Mesendoderm (in vitro differentiated cells): ENCODE measurements around the gene COL9A3.

ENCODE experiments used
- DNase-seq: peaks from one replicate; pipeline ENCODE4 v3.0.0; 2013
- H2AK5ac ChIP-seq: 2 replicates; pipeline ENCODE4 v1.6.1; 2013; ENCODE audit warnings: low read length, inconsistent platforms
- H2BK120ac ChIP-seq: 2 replicates; pipeline ENCODE4 v1.6.1; 2013; ENCODE audit warnings: low read depth, mild to moderate bottlenecking, low read length, moderate library complexity, mixed read lengths
- H2BK15ac ChIP-seq: replicated peaks from 2 replicates; pipeline ENCODE4 v1.6.1; 2013; ENCODE audit warnings: low read depth, mild to moderate bottlenecking, moderate library complexity
- H2BK5ac ChIP-seq: 2 replicates; pipeline ENCODE4 v1.6.1; 2013; ENCODE audit warnings: low read length, inconsistent platforms
- H3K18ac ChIP-seq: 2 replicates; pipeline ENCODE4 v1.6.1; 2013; ENCODE audit warnings: mild to moderate bottlenecking, low read length, mixed read lengths
- H3K23ac ChIP-seq: one replicate; pipeline ENCODE4 v1.6.1; 2013; ENCODE audit warnings: low read length
- H3K27ac ChIP-seq: 2 replicates; pipeline ENCODE4 v1.5.1; 2013; ENCODE audit warnings: low read depth, mild to moderate bottlenecking, inconsistent platforms, low read length, moderate library complexity
- H3K27me3 ChIP-seq: 2 replicates; pipeline ENCODE4 v1.6.1; 2013; ENCODE audit warnings: low read length, control low read depth, mild to moderate bottlenecking, inconsistent platforms; ENCODE audit not compliant: insufficient read depth, poor library complexity
- H3K36me3 ChIP-seq: 2 replicates; pipeline ENCODE4 v1.6.1; 2013; ENCODE audit warnings: low read length, inconsistent platforms; ENCODE audit not compliant: control insufficient read depth, insufficient read depth
- H3K4ac ChIP-seq: one replicate; pipeline ENCODE4 v1.6.1; 2013; ENCODE audit warnings: low read depth, mild to moderate bottlenecking, low read length, moderate library complexity
- H3K4me1 ChIP-seq: 2 replicates; pipeline ENCODE4 v1.6.1; 2013; ENCODE audit warnings: low read depth, low read length, inconsistent platforms; ENCODE audit not compliant: control insufficient read depth
- H3K4me2 ChIP-seq: 2 replicates; pipeline ENCODE4 v1.6.1; 2013; ENCODE audit warnings: low read length
- H3K4me3 ChIP-seq: 2 replicates; pipeline ENCODE4 v1.5.1; 2013; ENCODE audit warnings: mild to moderate bottlenecking, low read length
- H3K56ac ChIP-seq: one replicate; pipeline ENCODE4 v1.6.1; 2013; ENCODE audit warnings: low read length
- H3K79me1 ChIP-seq: 2 replicates; pipeline ENCODE4 v1.6.1; 2013; ENCODE audit warnings: low read length, inconsistent platforms
- H3K79me2 ChIP-seq: 2 replicates; pipeline ENCODE4 v1.6.1; 2013; ENCODE audit warnings: mild to moderate bottlenecking, low read length; ENCODE audit not compliant: control insufficient read depth, insufficient read depth
- H3K9ac ChIP-seq: 2 replicates; pipeline ENCODE4 v1.6.1; 2013; ENCODE audit warnings: low read length, inconsistent platforms
- H4K5ac ChIP-seq: one replicate; pipeline ENCODE4 v1.6.1; 2013; ENCODE audit warnings: low read length
- H4K8ac ChIP-seq: one replicate; pipeline ENCODE4 v1.6.1; 2013; ENCODE audit warnings: low read depth, mild to moderate bottlenecking, control low read depth, low read length, moderate library complexity
- WGBS: extraction: QIAGEN DNeasy Blood & Tissue Kit; methylation state at CpG from one replicate; pipeline ENCODE4 v1.1.7; 2013; ENCODE audit warnings: low lambda C conversion rate, missing lambda C conversion rate; ENCODE audit not compliant: insufficient coverage; ENCODE audit errors: extremely low coverage; 5-methylcytosine and 5-hydroxymethylcytosine counted together

Gene COL9A3

DNA sequence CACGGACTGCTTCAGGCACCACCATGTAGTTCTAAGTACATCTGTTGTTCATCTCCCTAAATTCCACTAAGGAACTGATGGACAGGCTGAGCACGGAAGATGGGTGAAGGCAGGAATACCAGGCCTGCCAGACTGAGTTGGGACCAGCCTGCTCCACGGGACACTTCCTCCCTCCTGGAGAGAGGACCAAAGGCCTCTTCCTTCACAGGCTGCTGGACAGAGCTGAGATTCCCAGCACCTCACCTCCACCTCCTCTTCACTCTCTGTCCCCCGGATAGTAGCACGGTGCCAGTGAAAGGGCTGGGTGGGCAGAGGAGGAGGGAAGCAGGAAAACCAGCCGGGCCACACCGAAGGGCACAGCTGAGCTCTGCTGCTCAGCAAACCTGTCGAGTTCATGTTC lies 67.7 kb downstream of the COL9A3 start:
- peaks cover 3% of the 10 kb centered on the region for H3K36me3 ChIP-seq

DNA sequence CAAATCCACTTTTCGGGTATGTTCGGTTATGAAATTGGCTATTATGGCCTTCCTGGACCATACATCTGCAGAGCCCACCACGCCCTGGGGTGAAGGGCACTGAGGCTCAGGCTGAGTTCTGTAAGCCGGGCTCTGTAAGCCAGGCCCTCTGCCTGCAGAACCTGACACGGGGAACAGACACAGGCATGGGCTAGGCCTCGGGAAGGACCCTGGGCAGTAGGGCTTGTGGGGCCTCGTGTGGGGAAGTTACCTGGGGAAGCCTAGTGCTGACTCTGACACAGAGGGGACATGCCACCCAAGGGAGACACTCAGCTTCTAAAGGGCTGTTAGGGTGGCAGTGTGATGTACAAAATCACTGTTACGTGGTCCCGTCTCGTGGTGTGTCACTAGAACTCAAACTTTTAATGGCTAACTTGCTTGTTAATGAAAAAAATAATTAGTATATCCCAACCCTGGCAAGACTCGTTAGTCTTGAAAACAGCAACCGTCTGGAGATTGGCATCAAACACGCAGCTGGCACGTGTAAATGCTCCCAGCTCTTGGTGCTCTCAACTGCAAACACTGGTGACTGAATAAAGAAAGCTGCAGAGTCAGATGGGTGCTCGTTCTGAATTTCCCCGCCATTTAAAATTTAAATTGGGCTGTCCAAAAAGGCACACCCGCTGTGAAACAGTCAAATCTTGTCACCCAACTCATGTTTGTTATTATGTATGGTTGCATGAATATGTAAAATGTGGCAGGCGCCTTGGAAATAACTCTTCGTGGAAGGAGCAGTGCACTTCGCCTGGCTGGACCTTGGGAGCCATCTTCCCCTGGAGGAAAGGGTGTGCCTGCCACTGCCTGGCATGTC lies 68.4 kb downstream of the COL9A3 start:
- H3K23ac ChIP-seq, result no peak overlapping the region
- H3K79me1 ChIP-seq, result no peaks in the 10 kb centered on the region
- H2BK15ac ChIP-seq, result no peak overlapping the region
- H3K36me3 ChIP-seq, result peaks cover 7% of the 10 kb centered on the region
- no peak overlapping the region for H4K5ac ChIP-seq
- H3K18ac ChIP-seq, result no peak overlapping the region
- no peak overlapping the region for H2BK120ac ChIP-seq
- no peak overlapping the region for H3K27ac ChIP-seq
- no peak overlapping the region for H3K9ac ChIP-seq
- H2AK5ac ChIP-seq, result no peak overlapping the region
- no peaks in the 10 kb centered on the region for H3K4me1 ChIP-seq
- no peak overlapping the region for H3K4me2 ChIP-seq
- no peak overlapping the region for H2BK5ac ChIP-seq
- no peaks in the 10 kb centered on the region for H3K27me3 ChIP-seq
- WGBS, result no CpG with 5 or more reads among the region's 20 CpGs
- no peak overlapping the region for H4K8ac ChIP-seq
- H3K56ac ChIP-seq, result no peak overlapping the region
- no peak overlapping the region for H3K4ac ChIP-seq
- H3K4me3 ChIP-seq, result no peak overlapping the region
- no peaks in the 10 kb centered on the region for H3K79me2 ChIP-seq
- DNase-seq, result no peak

More for the DNA sequence above, 67.7 kb downstream of the COL9A3 start:
- Histone ChIP-seq H3K4me1 (no peaks in the 10 kb centered on the region), H3K79me1 (no peaks in the 10 kb centered on the region), H4K8ac (no peak overlapping the region), H3K4me3 (no peak overlapping the region), H3K4ac (no peak overlapping the region), H4K5ac (no peak overlapping the region), H2BK5ac (no peak overlapping the region), H3K4me2 (no peak overlapping the region), H3K79me2 (no peaks in the 10 kb centered on the region), H3K27ac (no peak overlapping the region), H2BK120ac (no peak overlapping the region), H3K23ac (no peak overlapping the region), H3K56ac (no peak overlapping the region), H3K27me3 (no peaks in the 10 kb centered on the region), H2AK5ac (no peak overlapping the region), H3K9ac (no peak overlapping the region), H2BK15ac (no peak overlapping the region), H3K18ac (no peak overlapping the region)
- DNase-seq, result no peak
- WGBS, result no CpG with 5 or more reads among the region's 8 CpGs

DNA sequence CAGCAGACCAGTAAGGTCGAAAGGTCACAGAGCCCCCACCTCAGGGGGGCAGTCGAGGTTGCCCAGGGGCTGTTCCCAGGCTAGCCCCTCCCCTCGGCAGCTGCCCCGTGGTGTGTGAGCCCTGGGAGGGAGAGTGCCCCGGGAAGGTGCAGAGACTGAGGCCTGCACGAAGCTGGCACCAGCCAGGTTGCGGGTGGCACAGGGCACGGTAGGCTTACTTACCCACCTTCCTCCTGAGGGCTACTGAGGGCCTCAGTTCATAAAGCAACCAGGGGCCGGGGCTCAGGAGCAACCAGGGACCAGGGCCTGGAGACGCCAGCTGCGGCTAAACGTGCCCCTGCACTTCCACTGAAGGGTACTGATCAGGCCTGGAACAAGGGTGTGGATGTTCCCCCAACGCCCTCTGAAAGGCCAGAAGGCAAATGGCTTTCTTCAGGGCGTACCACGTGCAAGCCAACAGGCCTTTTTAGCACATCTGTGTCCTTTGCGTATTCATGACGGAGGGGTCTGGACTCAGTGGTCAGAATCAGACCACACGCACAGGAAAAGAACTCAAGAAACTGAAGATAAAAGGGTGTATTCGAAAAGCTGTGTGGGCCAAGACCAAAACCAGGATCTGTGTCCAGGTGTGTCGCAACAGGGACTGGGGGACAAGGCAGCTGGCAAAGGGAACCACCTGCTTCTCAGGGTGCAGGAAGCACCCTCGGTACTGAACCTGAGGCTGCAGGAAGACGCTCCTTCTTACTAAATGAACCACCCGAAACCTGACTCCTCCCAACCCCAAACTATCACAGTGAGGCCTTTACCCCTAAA lies 69.3 kb downstream of the COL9A3 start:
- Histone ChIP-seq H3K4ac (no peak overlapping the region), H2AK5ac (no peak overlapping the region), H2BK5ac (no peak overlapping the region), H3K56ac (no peak overlapping the region), H3K18ac (no peak overlapping the region), H3K36me3 (peaks cover 10% of the 10 kb centered on the region), H3K23ac (no peak overlapping the region), H2BK120ac (no peak overlapping the region), H3K4me1 (no peaks in the 10 kb centered on the region), H3K4me2 (no peak overlapping the region), H2BK15ac (no peak overlapping the region), H3K79me1 (no peaks in the 10 kb centered on the region), H3K27ac (no peak overlapping the region), H3K79me2 (no peaks in the 10 kb centered on the region), H4K5ac (no peak overlapping the region), H3K27me3 (no peaks in the 10 kb centered on the region), H3K9ac (no peak overlapping the region), H4K8ac (no peak overlapping the region), H3K4me3 (no peak overlapping the region)
- no peak for DNase-seq
- WGBS, result no CpG with 5 or more reads among the region's 23 CpGs

DNA sequence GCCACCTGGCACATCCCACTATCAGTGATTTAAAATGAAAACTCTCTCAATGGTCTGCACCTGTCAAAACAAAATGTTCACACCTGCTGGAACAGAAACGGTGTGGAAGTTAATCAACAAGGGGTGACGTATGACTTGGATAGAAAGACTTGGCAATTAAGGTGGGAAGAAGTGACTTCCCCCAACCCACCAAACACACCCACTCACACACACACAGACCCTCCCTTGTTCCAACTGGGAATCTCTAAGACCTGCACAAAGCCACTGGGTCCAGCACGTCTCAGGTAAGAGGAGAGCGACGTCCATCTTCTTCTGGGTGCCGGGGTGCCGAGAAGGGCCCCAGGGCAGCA lies 69.8 kb downstream of the COL9A3 start:
- Histone ChIP-seq H3K36me3 (peaks cover 10% of the 10 kb centered on the region), H3K56ac (no peak overlapping the region), H2AK5ac (no peak overlapping the region), H3K27me3 (no peaks in the 10 kb centered on the region), H4K5ac (no peak overlapping the region), H3K9ac (no peak overlapping the region), H3K18ac (no peak overlapping the region), H3K4me1 (no peaks in the 10 kb centered on the region), H2BK5ac (no peak overlapping the region), H3K79me2 (no peaks in the 10 kb centered on the region), H3K79me1 (no peaks in the 10 kb centered on the region), H4K8ac (no peak overlapping the region), H3K23ac (no peak overlapping the region), H2BK15ac (no peak overlapping the region), H3K27ac (no peak overlapping the region), H3K4me3 (no peak overlapping the region), H3K4me2 (no peak overlapping the region), H2BK120ac (no peak overlapping the region), H3K4ac (no peak overlapping the region)
- DNase-seq, result no peak
- WGBS, result no CpG with 5 or more reads among the region's 7 CpGs

DNA sequence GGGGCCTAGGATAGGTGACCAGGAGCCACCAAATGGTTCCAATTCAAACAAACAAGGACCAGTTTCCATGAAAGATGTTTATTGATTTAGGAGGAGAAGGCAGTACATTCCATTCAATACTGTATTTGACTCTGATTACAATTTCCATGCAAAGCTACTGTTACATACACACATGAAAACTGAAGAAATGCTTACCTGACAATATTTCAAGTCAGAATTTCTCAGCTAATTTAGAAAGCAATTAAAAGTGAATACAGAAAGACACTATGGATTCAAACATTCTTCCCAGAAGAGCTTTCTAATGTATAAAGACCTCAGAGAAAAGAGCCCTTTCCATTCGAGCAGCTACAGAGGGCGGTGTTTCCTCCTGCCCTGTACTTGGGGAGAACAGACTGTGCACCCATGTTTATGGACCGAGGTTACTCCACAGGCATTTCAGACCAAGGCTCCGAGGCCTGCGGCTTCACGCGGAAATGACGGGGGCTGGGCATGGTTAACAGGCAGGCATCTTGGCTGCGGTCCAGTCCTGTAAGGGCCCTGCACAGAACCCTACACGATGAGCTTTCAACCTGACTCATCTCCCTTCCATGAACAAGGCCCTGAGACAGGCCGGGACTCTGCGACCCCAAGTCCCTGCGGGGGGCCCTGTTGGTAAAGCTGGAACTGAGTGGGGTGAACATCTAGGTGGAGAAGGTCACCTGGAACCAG lies 70.5 kb downstream of the COL9A3 start:
- no peak for DNase-seq
- no peaks in the 10 kb centered on the region for H3K79me2 ChIP-seq
- H3K4me2 ChIP-seq, result no peak overlapping the region
- H3K56ac ChIP-seq, result no peak overlapping the region
- no peak overlapping the region for H4K8ac ChIP-seq
- H2BK15ac ChIP-seq, result no peak overlapping the region
- H3K27me3 ChIP-seq, result no peaks in the 10 kb centered on the region
- no peak overlapping the region for H3K4me3 ChIP-seq
- no peak overlapping the region for H2BK5ac ChIP-seq
- H3K4ac ChIP-seq, result no peak overlapping the region
- no peaks in the 10 kb centered on the region for H3K79me1 ChIP-seq
- no peak overlapping the region for H3K27ac ChIP-seq
- WGBS, result no CpG with 5 or more reads among the region's 13 CpGs
- H3K18ac ChIP-seq, result no peak overlapping the region
- no peak overlapping the region for H3K9ac ChIP-seq
- no peaks in the 10 kb centered on the region for H3K4me1 ChIP-seq
- H2AK5ac ChIP-seq, result no peak overlapping the region
- H4K5ac ChIP-seq, result no peak overlapping the region
- H3K36me3 ChIP-seq, result peaks cover 14% of the 10 kb centered on the region
- H2BK120ac ChIP-seq, result no peak overlapping the region
- no peak overlapping the region for H3K23ac ChIP-seq
